Keratinocyte (primary cell): ENCODE data around the gene LDB2.

Source experiments
- CTCF ChIP-seq, 3 experiments: IDR thresholded peaks in 1 of 3; conservative IDR thresholded peaks in 1 of 3; optimal IDR thresholded peaks in 1 of 3; 2 replicates in 2 of 3; 3 replicates in 1 of 3; pipeline versions ENCODE3 to v1.5.1; 2011; ENCODE audit warnings: low read length in 3 of 3, mild to moderate bottlenecking in 3 of 3, moderate library complexity in 2 of 3, control low read depth in 1 of 3, inconsistent platforms in 1 of 3; ENCODE audit not compliant: insufficient read depth in 2 of 3; ENCODE audit errors: extremely low read depth in 1 of 3
- EZH2 ChIP-seq: IDR thresholded peaks from one replicate; pipeline ENCODE4 v1.6.1; 2012; ENCODE audit warnings: inconsistent platforms, mild to moderate bottlenecking, low read length, moderate library complexity

GRCh38 chr4:16750216-16750615 is 148.2 kb downstream of the LDB2 start:
- TF ChIP-seq EZH2 (no peak), CTCF (optimal IDR thresholded peaks at IDR 0.05 in 1 of 3, IDR thresholded peaks at IDR 0.05 in 1 of 3, conservative IDR thresholded peaks at IDR 0.05 in 1 of 3; ENCODE audit: extremely low read depth in 1 of 3, insufficient read depth in 2 of 3, low read length in 3 of 3) (no peak)
